GM21515 (cell line): Measurements from ENCODE around the gene KRTAP5-4.
A peak's percentile ranks its signal among the peaks of the same experiment; 100 is the strongest.

Experiments used
- ATAC-seq: cut with Tn5 transposase; IDR thresholded peaks from one replicate; pipeline ENCODE4 v1.9.1; 2021; ENCODE audit not compliant: unreplicated experiment

Gene KRTAP5-4

DNA sequence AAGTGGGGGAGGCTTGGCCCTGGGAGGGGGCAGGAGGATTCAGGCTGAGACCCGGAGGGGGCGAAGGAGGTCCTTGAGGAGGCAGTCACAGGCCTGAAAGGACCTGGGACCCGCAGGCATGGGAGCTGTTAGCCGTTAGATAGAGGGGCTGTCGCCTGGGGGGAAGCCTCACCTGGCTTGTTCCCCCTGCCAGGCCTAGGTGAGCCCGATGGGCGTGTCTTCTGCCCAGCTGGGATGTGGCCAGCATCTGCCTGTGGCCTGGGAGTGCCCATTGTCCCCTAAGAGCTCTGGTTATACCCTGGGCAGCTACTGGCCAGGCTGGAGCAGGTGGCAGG is 48.1 kb downstream of the KRTAP5-4 start:
- ATAC-seq: no peak

DNA sequence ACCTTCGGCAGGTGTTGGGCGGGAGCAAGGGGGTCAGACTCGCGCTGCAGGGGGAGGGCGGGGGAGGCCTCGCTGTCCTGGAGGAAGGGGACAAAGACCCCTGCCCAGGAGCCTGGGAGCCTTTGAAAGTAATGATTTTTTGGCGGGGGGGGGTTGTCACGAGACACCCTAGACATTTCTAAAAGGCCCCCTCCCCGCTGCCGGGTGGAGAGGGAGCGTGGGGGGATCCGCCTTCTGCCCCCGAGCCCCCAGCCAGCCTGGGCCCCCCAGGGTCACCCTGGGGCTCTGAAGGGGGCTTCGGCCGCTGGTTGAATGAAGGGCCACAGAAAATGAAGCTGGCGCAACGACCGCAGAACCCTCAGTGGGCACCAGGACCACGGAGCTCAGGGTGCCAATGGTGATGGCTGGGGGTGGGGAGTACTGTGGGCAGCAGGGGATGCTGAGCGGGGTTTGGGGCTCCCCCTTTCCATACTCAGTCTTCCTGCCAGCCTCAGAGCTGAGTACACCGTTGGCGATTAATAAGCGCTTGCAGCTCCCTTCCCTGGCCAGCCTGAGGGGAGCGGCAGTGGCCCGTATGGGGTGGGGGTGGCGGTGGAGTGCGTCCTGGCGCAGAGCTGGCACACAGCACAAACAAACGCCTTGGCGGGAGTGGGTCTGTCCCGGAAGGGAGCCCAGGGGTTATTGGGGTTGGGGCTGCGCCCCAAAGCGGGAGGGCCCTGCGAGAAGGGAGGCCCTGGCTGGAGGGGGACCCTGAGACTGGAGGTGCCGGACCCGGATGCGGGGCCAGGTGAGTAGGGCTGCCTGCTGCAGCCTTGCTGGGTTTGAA is 48.6 kb downstream of the KRTAP5-4 start:
- ATAC-seq: no peak

DNA sequence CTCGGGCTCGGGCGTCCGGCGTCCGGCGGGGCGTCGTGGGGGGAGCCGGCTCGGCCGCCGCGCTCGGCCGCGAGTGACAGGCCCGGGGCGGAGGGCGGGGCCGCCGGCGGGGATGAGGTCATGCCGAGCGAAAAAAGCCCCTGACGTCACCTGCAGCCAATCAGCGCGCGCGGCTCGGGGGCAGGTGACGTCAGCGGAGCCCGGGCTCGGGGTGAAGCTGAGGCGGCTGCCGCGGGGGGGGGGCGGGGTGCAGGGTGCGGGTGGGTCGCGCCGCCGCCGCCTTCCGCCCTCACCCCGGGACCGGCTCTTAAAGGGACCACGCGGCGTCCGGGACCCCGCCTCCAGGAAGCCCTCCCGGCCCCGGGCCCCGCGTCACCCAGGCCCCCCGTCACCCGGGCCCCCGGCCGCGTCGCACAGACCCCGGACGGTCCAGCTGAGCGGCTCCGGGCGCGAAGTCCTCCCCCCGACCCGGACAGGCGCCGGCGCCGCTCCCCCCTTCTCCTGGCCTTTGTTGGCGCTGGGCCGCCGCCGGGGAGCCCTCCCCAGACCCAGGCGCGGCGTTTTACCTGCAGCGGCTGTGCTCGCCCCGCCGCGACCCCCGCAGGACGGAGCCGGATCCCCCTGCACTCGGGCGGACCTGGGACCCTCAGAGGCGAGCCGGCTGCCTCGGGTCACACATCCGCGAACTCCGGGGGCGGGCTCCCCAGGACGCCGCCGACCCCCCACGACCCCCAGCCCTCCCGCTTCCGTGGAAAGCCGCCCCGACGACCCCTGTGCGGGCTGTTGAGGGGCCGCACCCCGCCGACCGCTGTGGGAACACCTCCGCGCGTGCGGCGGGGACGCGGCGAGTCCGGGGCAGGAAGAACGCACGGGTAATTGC is 49.5 kb downstream of the KRTAP5-4 start, which contains the start of gene DUSP8:
Gene DUSP8, minus strand, starts transcription at position 75 of the 880 bp plus-strand sequence. CDS start 6,445 bp downstream, outside the sequence.
- ATAC-seq: peak; percentile 49

DNA sequence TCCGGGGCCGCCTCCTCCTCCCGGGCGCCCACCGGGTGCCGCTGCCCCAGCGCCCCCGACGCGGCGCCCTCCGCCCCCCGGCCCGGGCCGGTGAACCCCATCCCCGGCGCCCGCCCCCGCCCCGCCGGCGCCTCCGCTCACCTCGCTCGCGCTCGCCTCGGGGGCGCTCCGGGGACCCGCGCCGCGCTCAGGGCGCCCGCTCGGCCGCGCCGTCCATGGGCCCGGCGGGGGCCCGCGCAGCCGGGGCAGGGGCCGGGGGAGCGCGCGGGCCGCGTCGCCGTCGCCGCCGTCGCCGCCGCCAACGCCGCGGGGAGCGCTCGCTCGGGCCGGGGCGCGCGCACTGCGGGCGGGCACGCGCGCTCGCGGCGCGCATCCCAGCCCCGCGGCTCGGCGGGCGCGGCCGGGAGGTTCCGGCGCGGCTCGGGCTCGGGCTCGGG is 50.2 kb downstream of the KRTAP5-4 start:
- no peak for ATAC-seq
